ENCODE data around the gene PCDHA13.

- no peak for TF ChIP-seq POLR2A (IDR thresholded peaks at IDR 0.05)
- TF ChIP-seq, protein P1, sequence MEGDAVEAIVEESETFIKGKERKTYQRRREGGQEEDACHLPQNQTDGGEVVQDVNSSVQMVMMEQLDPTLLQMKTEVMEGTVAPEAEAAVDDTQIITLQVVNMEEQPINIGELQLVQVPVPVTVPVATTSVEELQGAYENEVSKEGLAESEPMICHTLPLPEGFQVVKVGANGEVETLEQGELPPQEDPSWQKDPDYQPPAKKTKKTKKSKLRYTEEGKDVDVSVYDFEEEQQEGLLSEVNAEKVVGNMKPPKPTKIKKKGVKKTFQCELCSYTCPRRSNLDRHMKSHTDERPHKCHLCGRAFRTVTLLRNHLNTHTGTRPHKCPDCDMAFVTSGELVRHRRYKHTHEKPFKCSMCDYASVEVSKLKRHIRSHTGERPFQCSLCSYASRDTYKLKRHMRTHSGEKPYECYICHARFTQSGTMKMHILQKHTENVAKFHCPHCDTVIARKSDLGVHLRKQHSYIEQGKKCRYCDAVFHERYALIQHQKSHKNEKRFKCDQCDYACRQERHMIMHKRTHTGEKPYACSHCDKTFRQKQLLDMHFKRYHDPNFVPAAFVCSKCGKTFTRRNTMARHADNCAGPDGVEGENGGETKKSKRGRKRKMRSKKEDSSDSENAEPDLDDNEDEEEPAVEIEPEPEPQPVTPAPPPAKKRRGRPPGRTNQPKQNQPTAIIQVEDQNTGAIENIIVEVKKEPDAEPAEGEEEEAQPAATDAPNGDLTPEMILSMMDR (IDR thresholded peaks at IDR 0.05) = no peak
These were observed 4.7 kb upstream of the PCDHA13 start for GRCh38 chr5:140877262-140877581.

Data from breast epithelium (tissue), 3 donors.